ENCODE measurements around the gene NCOA6.

DNA sequence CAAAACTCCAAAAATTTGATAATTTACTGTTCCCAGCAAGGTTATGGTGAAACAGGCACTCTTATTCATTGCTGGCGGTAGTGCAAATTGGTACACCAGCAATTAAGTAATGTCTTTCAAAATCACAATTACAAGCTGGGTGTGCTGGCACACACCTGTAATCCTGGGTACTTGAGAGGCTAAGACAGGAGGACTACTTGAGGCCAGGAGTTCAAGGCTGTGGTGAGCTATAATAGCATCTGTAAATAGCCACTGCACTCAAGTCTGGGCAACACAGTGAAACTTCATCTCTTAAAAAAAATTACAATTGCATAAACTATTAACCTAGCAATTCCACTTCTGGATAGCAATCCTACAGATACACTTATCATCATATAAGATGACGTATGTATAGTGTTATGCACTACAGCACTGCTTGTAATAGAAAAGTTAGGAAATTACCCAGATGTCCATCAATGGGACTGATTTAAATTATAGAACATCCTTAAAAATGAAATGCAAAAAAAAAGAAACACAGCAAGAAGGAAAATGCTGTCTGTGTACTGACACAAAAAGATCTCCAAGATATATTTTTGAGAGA is 31.4 kb downstream of the NCOA6 start:
- TF ChIP-seq, protein P1, sequence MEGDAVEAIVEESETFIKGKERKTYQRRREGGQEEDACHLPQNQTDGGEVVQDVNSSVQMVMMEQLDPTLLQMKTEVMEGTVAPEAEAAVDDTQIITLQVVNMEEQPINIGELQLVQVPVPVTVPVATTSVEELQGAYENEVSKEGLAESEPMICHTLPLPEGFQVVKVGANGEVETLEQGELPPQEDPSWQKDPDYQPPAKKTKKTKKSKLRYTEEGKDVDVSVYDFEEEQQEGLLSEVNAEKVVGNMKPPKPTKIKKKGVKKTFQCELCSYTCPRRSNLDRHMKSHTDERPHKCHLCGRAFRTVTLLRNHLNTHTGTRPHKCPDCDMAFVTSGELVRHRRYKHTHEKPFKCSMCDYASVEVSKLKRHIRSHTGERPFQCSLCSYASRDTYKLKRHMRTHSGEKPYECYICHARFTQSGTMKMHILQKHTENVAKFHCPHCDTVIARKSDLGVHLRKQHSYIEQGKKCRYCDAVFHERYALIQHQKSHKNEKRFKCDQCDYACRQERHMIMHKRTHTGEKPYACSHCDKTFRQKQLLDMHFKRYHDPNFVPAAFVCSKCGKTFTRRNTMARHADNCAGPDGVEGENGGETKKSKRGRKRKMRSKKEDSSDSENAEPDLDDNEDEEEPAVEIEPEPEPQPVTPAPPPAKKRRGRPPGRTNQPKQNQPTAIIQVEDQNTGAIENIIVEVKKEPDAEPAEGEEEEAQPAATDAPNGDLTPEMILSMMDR (IDR thresholded peaks at IDR 0.05): no peak
- TF ChIP-seq POLR2A (IDR thresholded peaks at IDR 0.05) (no peak), EP300 (IDR thresholded peaks at IDR 0.05) (no peak)

Measured in tibial nerve (tissue), 4 donors.